Skin of body (tissue), 2 donors: Measurements from ENCODE around the gene PIK3R6. TPM values are rescaled to one million over a fixed set of nuclear protein-coding genes. Genes with fewer than 3 reads are reported as not detected.

Experiments
- DNase-seq: peaks from one replicate; lab custom pipeline; 2025; lab: John Stamatoyannopoulos, UW
- total RNA-seq: library from RNA; depleted of rRNA; stranded (reverse); fragments of >200 nt; gene quantifications from one replicate; pipeline ENCODE4 v1.2.3, GENCODE V29; 2014

Gene PIK3R6
- total RNA-seq, 1 donor from 2014 or later, result 1.1 TPM

GRCh38 chr17:8754890-8755289, 112.6 kb downstream of the PIK3R6 start:
- no peak for DNase-seq

DNA sequence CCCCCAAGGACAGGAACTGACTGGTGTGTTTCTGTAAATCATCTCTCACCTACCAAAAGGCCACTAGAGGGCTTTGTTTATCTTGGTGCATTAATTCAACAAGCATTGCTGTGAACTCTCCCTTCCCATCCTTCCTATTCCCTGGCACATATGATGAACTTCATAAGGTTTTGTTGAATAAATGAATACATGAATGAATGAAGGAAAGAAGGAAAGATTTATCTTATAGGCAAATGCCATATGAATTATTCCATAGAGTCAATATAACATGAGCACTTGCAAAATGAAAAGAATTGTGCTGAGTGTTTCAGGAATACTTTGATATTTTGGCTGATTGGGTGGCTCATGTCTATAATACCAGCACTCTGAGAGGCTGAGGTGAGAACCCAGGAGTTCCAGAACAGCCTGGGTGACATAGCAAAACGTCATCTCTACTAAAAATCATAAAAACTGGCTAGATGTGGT, 113.5 kb downstream of the PIK3R6 start:
- DNase-seq, result no peak

DNA sequence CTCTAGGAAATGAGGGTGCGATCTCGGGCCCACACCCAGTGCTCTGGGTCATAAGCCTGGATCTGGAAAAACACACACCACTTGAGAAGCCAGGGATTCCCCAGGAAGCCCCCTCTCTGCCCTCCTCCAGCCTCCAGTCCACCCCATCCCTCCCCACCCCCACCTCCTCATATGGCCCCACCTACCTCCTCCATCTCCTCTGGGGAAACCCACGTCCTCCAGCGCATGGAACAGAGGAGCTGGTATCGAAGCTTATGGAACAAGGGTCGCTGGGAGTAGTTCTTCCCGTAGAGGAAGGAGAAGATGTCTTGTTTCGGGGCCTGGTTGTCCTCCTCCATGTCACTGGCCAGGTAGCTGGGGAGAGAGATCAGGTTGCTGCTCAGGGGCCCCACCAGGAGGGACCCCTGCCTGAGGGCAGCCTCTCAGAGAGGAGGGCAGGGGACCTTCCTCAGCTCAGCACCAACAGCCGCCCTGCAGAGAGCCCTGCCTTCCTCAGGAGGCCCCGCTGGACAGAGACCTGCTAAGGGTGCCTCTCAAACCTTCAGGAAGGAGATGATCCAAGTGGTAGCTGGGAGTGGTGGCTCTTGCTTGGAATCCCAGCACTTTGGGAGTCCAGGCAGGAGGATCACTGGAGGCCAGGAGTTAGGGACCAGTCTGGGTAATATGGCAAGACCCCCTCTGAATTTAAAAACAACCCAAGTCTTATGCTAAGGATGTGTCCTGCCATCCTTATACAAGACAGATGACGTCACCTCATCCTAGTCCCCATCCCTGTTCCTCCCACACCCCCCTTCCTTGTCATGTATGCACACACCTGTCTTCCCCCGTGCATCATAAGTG, 114.1 kb downstream of the PIK3R6 start:
- no peak for DNase-seq

Other genes with a start within 250 kb of the PIK3R6 start
- 93.5 TPM for gene MYH10, start 236.9 kb downstream of the PIK3R6 start, total RNA-seq
- gene CCDC42, start 122.8 kb downstream of the PIK3R6 start, total RNA-seq, result not detected
- not detected for gene SPDYE4, start 109.1 kb downstream of the PIK3R6 start, total RNA-seq
- 0.20 TPM for gene MFSD6L, start 68.3 kb downstream of the PIK3R6 start, total RNA-seq
- gene PIK3R5, start 98.0 kb upstream of the PIK3R6 start, total RNA-seq, result 2.1 TPM
- gene NTN1, start 153.8 kb upstream of the PIK3R6 start, total RNA-seq, result 15.9 TPM